Measurements from ENCODE around the gene ADAMTS17. TPM values are rescaled to one million over a fixed set of nuclear protein-coding genes. Genes with fewer than 3 reads are reported as not detected.

Gene ADAMTS17
- total RNA-seq, 1 experiment from 2014 or later: 1.6 TPM

DNA sequence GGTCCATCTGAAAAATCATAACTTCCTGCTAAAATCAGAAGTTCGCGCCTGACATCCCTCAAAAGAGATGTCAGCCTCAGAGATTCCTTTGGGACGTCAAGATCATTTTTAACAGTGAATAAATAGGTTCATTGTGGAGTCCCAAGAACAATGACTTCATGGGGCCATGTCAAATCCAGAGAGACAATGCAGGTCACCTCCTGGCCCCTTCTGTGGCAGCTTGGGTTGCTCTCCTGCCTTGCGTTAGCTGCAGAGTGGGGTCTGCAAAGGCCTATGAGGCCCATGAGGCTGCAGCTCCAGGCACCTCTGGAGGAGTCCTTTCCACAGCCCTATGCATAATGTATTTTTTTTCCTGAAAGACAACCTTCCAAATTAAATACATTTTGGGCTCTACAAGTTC is 282.3 kb downstream of the ADAMTS17 start:
- in situ Hi-C loops (cut with HindIII; ENCODE audit: low pct_unique_long_range_greater_than_20kb, low sequenced_read_pairs): no loop called here
- intact Hi-C loops (cut with micrococcal nuclease; ENCODE audit: unreplicated experiment): no loop called here

DNA sequence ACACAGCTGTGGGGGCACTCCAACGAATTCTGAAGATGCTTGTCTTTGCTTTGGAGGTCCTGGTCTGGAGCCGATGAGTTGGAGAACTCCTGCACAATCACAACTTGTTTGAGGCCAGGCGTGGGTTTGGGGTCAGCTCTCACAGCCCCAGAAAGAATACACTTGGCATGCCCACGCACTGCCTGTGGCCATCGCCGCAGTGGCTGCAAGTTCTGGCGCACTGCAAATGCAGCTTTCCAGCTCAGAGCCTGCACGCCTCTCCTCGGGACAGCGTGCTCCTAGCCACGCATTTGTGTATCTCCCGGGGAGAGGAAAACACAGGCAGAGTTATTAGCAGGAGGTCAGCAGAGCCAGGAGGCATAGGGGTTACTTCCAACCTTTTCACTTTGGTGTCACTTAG is 282.7 kb downstream of the ADAMTS17 start:
- in situ Hi-C loops (cut with HindIII; ENCODE audit: low pct_unique_long_range_greater_than_20kb, low sequenced_read_pairs) (no loop called here), intact Hi-C loops (cut with micrococcal nuclease; ENCODE audit: unreplicated experiment) (no loop called here)
- BruUV-seq (replicated peaks): no TSS peak
- DNase-seq (ENCODE audit: low read depth, low spot score): no peak
- no peak for ATAC-seq
- Histone ChIP-seq H3K36me3 (ENCODE audit: control insufficient read depth, insufficient read depth, low read length) (no peaks in the 10 kb centered on the region), H3K4me3 (ENCODE audit: low read depth in 2 of 2, low read length in 2 of 2) (no peak overlapping the region), H3K9me3 (ENCODE audit: control insufficient read depth, insufficient read depth, low read depth, low read length) (no peaks in the 10 kb centered on the region), H3K4me1 (ENCODE audit: control insufficient read depth, insufficient read depth, low read length) (no peaks in the 10 kb centered on the region), H3K27ac (ENCODE audit: low read length) (no peak overlapping the region), H3K27me3 (ENCODE audit: control insufficient read depth, insufficient read depth, low read length) (no peaks in the 10 kb centered on the region; the same call in 1 of the 2 replicates)
- CTCF ChIA-PET: no interaction called here
- TF ChIP-seq, protein P1, sequence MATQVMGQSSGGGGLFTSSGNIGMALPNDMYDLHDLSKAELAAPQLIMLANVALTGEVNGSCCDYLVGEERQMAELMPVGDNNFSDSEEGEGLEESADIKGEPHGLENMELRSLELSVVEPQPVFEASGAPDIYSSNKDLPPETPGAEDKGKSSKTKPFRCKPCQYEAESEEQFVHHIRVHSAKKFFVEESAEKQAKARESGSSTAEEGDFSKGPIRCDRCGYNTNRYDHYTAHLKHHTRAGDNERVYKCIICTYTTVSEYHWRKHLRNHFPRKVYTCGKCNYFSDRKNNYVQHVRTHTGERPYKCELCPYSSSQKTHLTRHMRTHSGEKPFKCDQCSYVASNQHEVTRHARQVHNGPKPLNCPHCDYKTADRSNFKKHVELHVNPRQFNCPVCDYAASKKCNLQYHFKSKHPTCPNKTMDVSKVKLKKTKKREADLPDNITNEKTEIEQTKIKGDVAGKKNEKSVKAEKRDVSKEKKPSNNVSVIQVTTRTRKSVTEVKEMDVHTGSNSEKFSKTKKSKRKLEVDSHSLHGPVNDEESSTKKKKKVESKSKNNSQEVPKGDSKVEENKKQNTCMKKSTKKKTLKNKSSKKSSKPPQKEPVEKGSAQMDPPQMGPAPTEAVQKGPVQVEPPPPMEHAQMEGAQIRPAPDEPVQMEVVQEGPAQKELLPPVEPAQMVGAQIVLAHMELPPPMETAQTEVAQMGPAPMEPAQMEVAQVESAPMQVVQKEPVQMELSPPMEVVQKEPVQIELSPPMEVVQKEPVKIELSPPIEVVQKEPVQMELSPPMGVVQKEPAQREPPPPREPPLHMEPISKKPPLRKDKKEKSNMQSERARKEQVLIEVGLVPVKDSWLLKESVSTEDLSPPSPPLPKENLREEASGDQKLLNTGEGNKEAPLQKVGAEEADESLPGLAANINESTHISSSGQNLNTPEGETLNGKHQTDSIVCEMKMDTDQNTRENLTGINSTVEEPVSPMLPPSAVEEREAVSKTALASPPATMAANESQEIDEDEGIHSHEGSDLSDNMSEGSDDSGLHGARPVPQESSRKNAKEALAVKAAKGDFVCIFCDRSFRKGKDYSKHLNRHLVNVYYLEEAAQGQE (IDR thresholded peaks at IDR 0.05; ENCODE audit: insufficient read depth in 1 of 2, low read depth in 2 of 2, low read length in 1 of 2): no peak
- TF ChIP-seq, protein P2, sequence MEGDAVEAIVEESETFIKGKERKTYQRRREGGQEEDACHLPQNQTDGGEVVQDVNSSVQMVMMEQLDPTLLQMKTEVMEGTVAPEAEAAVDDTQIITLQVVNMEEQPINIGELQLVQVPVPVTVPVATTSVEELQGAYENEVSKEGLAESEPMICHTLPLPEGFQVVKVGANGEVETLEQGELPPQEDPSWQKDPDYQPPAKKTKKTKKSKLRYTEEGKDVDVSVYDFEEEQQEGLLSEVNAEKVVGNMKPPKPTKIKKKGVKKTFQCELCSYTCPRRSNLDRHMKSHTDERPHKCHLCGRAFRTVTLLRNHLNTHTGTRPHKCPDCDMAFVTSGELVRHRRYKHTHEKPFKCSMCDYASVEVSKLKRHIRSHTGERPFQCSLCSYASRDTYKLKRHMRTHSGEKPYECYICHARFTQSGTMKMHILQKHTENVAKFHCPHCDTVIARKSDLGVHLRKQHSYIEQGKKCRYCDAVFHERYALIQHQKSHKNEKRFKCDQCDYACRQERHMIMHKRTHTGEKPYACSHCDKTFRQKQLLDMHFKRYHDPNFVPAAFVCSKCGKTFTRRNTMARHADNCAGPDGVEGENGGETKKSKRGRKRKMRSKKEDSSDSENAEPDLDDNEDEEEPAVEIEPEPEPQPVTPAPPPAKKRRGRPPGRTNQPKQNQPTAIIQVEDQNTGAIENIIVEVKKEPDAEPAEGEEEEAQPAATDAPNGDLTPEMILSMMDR (IDR thresholded peaks at IDR 0.05): no peak
- no peak for TF ChIP-seq POLR2AphosphoS5 (IDR thresholded peaks at IDR 0.05; ENCODE audit: low read depth, low read length)
- no peak for TF ChIP-seq TCF7L2 (IDR thresholded peaks at IDR 0.05; ENCODE audit: low read depth, low read length)
- no peak for TF ChIP-seq SIN3A (IDR thresholded peaks at IDR 0.05; ENCODE audit: borderline replicate concordance, insufficient read depth, low read depth, low read length)
- POLR2A ChIA-PET: no interaction called here

More for the DNA sequence above, 282.3 kb downstream of the ADAMTS17 start:
- TF ChIP-seq, protein P1 (IDR thresholded peaks at IDR 0.05; ENCODE audit: insufficient read depth in 1 of 2, low read depth in 2 of 2, low read length in 1 of 2): no peak
- TF ChIP-seq TCF7L2 (IDR thresholded peaks at IDR 0.05; ENCODE audit: low read depth, low read length) (no peak), POLR2AphosphoS5 (IDR thresholded peaks at IDR 0.05; ENCODE audit: low read depth, low read length) (no peak), SIN3A (IDR thresholded peaks at IDR 0.05; ENCODE audit: borderline replicate concordance, insufficient read depth, low read depth, low read length) (no peak)
- TF ChIP-seq, protein P2 (IDR thresholded peaks at IDR 0.05): no peak
- ChIA-PET POLR2A (no interaction called here), CTCF (no interaction called here)
- no peak overlapping the region for H3K27ac ChIP-seq (ENCODE audit: low read length)
- H3K4me1 ChIP-seq (ENCODE audit: control insufficient read depth, insufficient read depth, low read length): no peaks in the 10 kb centered on the region
- H3K36me3 ChIP-seq (ENCODE audit: control insufficient read depth, insufficient read depth, low read length): no peaks in the 10 kb centered on the region
- ATAC-seq: no peak
- H3K27me3 ChIP-seq (ENCODE audit: control insufficient read depth, insufficient read depth, low read length): no peaks in the 10 kb centered on the region; the same call in 1 of the 2 replicates
- H3K9me3 ChIP-seq (ENCODE audit: control insufficient read depth, insufficient read depth, low read depth, low read length): no peaks in the 10 kb centered on the region
- no TSS peak for BruUV-seq (replicated peaks)
- H3K4me3 ChIP-seq (ENCODE audit: low read depth in 2 of 2, low read length in 2 of 2): no peak overlapping the region
- no peak for DNase-seq (ENCODE audit: low read depth, low spot score)
